HG02840 (cell line): ENCODE data around the gene ZSCAN31.
"Not testable (repeated sequence)": the region's sequence is repeated elsewhere in the genome, so short reads cannot be mapped to it uniquely, and the experiment has no call there.

Source experiments
- ATAC-seq: cut with Tn5 transposase; IDR thresholded peaks from one replicate; pipeline ENCODE4 v1.9.1; 2021; ENCODE audit warnings: mild to moderate bottlenecking, moderate library complexity, moderate number of reproducible peaks; ENCODE audit not compliant: unreplicated experiment, low FRiP score

ZSCAN31 gene

DNA sequence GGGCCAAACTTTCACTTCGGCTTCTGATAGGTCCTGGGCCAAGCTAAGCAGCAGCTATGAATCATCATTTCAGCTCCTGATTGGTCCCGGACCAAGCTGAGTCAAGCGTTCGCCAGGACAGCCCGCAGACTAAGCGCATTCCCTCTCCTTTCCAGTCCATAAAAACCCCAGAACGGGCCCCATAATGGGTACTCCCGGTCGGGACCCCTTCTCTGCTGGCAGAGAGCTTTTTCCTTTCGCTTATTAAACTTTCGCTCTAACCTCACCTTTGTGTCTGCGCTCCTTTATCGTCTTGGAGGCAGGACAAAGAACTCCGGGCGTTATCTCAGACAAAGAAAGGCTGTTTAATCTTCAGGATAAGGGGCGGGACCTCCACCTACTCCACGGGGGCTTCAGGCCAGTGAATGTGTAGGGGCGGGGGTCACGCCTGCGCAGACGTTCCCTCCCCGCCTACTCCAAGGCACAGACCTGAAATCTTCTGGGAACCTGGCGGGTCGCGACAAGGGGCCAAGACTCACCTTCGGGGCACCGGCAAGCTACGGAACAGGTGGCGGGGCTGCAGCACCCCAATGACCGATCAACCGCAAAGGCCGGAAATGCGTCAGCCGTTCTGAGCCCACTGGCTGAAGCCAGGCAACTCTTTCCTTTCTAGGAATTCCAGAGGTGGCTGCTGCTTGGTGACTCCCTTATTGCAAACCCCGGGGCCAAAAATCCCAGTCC is at the start of gene ZSCAN31:
ZSCAN31 (minus strand) TSS at position 585 of the 720 bp plus-strand sequence. CDS start 6,465 bp downstream, outside the sequence.
- peak; percentile 84 for ATAC-seq

DNA sequence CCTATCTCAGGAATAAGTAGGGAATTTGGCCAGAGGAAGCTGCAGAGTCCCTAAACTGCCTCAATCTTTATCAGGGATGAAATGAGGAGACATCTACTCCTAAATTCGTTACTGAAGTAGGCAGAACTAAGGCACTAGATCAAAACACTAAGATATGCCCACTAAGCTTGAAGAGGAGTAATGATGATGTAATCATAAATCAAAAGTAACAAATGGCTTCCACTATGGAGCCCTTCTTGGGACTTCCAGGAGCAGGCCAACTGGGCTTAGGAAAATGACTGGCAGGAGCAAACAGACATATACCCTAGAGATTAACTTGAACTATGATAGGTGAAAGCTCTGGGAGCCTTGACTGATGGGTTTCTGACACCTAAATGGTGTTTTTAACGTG is 48.2 kb upstream of the ZSCAN31 start:
- no peak for ATAC-seq

DNA sequence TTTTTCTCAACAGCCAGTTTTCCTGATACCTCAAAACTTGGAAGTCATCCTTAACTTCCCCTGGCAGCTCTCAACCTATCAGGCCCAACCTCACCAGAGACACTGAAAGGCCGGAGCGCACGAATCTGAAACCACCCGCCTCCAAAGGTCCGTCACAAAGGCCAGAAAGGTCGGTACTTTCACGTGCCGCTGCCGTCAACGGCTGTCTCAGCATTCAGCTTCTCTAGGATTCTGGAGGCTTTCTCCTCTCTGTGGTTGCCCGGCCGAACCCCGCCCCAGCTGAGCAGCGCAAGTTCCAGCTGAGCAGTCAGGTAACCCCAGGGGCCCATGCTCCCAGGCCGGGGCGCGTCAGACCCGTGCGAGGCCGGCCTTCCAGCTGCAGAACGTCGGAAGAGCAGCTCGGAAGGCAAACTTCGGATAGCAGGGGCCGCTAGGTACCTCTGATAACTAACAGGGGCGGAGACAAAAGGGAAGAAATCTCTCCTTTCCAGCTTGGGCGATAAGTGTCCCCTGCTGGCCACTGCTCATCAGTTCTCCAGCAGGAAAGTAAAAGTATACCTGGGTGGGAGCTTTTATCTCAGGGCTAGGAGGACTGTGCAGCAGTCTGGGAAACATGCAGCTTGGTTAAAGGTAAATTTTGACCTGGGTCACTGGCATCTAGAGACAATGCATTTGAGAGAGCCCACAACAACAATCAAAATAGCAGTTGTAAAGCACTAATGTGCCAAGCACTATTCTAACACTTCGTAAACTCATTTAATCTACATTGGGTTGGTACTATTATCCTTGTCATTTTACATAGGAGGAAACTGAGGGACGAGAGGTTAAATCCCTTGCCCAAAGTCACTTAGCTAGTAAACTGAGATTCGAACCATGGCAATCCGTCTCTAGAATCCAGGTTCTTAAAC is 47.5 kb upstream of the ZSCAN31 start:
- peak; percentile 83 for ATAC-seq

DNA sequence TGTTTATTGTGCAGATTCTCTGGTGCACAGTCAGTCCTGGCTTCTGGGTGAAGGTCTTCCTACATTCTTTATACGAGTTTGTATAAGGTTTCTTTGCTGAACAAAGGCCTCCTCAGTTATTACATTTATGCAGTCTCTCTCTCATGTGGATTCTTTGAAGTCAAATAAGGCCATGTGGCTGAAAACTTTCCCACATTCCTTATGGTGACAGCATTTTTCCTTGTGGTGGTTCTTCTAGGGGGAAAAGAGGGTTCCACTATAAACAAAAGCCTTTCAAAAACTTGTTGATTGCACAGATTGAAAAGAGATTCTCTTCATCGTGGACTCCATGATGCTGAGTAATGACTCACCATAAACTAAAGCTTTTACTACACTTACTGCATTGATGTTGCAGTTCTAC is 44.4 kb upstream of the ZSCAN31 start:
- ATAC-seq: no peak

DNA sequence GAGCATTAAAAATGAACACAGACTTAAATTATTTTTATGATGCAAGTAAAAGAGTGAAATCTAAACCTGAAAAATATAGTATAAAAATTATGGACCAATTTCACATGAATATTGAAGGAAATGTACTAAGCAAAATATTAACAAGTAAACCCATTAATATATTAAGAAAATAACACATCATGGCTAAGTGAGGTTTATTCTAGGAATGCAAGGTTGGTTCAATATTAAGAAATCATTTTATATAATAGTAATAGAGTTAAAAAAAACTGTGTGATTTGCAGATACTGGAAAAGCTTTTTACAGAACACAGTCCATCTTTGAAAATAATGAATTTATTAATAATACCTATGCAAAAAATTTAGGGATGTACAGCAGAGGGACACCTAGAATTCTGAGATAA is 42.7 kb upstream of the ZSCAN31 start:
- no peak for ATAC-seq

DNA sequence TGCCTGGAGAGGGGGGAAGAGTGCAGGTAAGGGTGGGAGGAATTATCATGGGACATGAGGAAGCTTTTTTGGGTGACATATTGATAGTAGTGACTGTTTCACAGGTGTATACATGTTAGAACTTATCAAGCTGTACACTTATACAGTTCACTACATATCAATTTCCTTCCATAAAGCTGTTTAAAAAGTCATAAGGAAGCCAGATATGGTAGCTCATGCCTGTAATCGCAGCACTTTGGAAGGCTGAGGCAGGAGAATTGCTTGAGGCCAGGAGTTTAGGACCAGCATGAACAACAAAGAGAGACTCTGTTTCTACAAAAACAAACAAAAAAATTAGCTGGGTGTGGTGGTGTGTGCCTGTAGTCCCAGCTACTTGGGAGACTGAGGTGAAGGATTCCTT is 41.9 kb upstream of the ZSCAN31 start:
- no peak for ATAC-seq

DNA sequence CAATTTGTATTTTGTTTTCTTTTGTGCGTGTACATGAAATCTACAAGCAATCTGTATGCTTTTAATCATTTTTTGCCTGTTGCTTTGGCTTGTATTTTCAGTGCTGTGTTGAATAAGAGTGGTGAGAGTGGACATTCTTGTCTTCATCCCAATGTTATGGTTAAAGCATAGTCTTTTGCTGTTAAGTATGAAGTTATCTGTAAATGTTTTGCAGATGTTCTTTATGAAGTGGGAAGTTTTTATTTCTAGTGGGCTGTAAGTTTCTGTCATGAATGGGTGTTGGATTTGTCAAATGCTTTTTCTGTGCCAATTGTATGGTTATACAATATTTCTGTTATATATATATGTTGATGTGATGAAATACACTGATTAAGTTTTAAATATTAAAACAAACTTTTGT is 38.0 kb upstream of the ZSCAN31 start:
- ATAC-seq: no peak

DNA sequence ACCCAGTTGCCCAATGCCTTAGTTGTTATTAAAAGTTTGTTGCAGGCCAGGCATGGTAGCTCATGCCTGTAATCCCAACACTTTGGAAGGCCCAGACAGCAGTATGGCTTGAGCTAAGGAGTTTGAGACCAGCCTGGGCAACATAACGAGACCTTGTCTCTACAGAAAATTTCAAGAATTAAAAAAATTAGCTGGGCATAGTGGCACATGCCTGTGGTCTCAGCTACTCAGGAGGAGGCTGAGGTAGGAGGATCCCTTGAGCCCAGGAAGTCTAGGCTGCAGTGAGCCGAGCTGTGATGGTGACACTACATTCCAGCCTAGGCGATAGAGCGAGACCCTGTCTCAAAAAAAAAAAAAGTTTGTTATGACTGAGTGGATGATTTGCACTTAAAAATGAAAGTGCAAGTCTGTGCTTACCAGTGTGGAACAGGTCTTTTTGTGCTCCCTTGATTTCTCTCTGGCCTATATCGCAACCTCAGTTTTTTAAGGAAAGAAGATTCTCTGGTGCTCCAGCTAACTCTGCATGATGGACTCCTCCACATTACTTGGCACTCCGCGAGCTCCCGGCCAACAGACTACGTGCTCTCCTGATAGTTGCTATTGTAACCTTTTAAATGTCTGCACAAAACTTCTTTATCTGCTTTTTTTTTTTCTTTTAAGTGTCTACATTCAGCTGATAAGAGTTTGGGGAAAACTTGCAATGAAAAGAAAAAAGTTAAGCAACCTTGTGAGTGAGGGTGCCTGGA is 35.9 kb upstream of the ZSCAN31 start:
- ATAC-seq: no peak

DNA sequence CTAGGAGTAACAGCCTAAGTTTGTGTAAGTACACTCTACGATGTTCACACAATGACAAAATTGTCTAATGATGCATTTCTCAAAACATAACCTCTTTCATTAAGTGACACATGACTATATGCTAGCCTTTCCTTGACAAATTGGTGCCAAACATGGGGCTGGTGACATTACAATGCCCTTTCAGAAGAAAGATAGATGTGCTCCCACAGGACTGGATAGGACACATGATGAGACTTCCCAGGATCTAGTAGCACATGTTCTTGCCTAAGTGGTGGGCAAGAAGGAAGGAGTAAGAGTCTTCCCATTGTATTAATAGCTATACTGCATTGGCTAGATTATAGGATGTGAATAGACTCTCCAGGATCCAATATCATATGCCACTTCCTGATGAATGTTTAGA is 35.3 kb upstream of the ZSCAN31 start:
- no peak for ATAC-seq

DNA sequence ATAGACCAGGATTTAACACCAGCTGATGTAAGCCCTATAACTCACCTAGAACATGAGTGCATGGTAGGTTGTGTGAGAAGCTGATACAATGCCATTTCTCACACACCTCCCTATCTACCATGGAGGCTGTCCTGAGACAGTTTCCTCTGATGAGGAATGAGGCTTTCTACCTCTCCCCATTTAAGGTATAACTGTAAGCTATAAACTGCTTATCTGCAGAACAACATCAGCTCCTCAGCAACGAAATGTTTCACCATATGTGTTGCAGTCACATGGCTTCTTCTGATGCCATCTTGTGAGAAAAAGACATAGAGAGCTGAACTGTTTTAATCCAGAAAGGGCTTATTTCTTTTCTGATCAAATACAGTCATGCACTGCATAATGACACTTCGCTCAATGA is 34.5 kb upstream of the ZSCAN31 start:
- no peak for ATAC-seq

GRCh38 chr6:28369463-28369862 is 33.5 kb upstream of the ZSCAN31 start:
- ATAC-seq: no peak

DNA sequence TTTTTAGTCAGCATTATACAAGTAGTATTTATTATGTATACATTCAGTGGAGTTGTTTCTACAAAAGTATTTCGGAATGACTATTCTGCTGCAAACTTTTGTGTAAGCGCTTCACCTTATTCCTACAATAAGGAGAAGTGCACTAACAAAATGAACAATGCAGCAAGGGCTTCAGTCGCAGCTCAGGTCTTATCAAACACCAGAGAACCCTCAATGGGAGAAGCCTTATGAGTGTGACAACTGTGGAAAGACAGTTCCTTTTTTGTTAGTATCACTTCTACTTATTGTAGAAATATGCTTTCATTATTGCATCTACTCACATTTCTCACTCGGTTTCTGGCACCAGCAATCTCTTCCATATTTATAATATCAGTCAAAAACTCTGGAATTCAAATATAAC is 32.6 kb upstream of the ZSCAN31 start:
- ATAC-seq: no peak

- not testable (repeated sequence) for ATAC-seq
These were observed 29.6 kb upstream of the ZSCAN31 start for GRCh38 chr6:28365590-28365989.

DNA sequence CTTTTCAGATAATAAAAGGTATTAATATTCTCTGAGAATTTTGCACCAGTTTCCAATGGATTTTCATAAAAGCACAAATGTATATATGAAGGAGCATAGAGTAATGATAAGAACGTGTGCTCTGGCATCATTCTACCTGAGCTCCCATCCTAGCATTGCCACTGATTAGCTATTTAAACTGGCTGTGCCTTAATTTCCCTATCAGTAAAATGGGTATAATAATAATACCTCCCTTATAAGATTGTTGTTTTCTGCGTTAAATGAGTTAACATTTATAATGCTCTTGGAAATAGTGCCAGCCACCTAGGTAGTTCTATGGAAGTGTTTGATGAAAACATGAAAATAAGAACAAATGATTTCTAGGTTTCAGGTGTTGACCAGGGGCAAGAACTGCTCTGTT is 25.0 kb upstream of the ZSCAN31 start:
- no peak for ATAC-seq

DNA sequence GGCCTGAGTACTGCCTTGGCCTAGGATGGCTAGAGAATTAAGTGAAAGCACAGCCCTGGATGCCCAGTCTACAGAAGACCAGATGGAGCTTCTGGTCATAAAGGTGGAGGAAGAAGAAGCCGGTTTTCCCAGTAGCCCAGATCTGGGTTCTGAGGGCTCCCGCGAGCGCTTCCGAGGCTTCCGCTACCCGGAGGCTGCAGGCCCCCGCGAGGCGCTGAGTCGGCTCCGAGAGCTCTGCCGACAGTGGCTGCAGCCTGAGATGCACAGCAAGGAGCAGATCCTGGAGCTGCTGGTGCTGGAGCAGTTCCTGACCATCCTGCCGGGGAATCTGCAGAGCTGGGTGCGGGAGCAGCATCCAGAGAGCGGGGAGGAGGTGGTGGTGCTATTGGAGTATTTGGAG is 23.6 kb upstream of the ZSCAN31 start:
- ATAC-seq: not testable (repeated sequence)

GRCh38 chr6:28357036-28357435 is 21.1 kb upstream of the ZSCAN31 start:
- no peak for ATAC-seq

DNA sequence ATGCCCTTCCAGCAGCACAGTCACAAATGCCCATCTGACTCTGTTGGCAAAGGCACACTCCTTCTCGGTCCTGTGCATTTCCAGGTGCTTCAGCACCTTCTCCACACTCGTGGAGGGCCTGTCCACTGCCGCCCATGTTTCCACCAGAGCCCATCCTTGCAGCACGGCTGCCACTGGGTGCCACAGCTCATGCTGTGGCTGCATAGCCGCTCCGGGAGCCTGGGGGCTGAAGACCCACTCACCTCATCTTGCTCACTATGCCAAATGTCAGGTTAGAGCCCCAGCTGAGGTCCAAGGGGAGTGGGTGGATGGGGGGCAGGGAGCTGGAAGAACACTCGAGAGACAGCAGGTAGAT is 20.7 kb upstream of the ZSCAN31 start:
- no peak for ATAC-seq

DNA sequence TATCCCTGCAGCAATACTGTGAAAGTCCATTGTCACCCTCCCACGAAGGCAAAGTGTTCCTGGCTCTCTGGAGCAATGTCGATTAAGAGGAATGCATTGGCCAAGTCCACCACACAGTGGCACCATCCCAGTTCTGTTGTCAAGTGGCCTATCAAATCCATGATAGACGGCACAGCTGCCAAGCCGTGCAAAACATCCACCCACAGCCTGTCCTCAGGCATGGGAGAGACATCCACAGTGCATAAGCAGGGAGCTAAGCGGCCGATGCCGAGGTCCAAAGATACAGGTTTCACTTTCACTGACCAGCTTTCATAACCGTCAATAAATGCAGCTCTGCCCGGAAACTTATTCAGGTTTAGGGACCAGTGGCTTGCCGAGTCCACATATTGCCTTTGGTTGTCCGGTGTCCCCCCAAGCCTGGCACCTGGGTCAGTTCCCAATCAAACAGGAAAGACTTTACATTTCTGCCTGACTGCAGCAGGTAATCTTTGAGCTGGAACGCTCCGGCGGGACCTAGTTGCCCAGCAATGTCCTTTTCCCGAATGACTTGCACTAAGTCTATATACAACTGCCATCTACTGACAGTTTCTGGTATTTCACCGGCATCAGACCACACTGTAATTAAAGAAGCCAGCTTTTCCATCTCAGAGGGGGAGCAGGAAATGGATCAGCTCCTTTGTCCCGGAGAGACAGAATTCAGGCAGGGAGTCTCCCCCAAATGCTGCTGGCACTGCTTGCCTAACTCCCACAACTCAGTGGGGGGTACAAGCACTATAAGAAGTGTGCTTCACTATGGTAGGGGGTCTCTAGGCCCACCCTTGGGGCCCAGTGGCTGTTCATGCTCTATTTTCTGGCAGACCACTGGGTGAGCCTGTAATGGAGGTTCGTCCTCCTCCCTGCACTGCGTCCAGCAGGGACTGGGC is 20.1 kb upstream of the ZSCAN31 start:
- peak; percentile 62 for ATAC-seq

- ATAC-seq: no peak
These were observed 19.0 kb upstream of the ZSCAN31 start for GRCh38 chr6:28354688-28355554.
